CD14-positive monocyte (primary cell): ENCODE measurements around the gene RBM18. TPM values are rescaled to one million over a fixed set of nuclear protein-coding genes. Genes with fewer than 3 reads are reported as not detected.

Experiments
- DNase-seq, 3 donors: peaks; one replicate each; pipeline ENCODE4 v3.0.0-alpha.2; 2011 to 2022
- H2AFZ ChIP-seq: 2 replicates; pipeline ENCODE4 v1.6.0; 2012; ENCODE audit warnings: mild to moderate bottlenecking, low read depth, low read length, inconsistent platforms; ENCODE audit not compliant: insufficient read depth, poor library complexity, severe bottlenecking
- H3K27ac ChIP-seq, 2 donors: 1 replicate in 1 of 2; 2 replicates in 1 of 2; pipeline ENCODE4 v1.5.1; 2012 to 2013; ENCODE audit warnings: low read length in 2 of 2, control low read depth in 1 of 2, inconsistent platforms in 1 of 2, low read depth in 1 of 2, mild to moderate bottlenecking in 1 of 2
- H3K27me3 ChIP-seq, 2 donors: one replicate each; pipeline versions ENCODE4 v1.6.0 to v1.6.1; 2011 to 2013; ENCODE audit warnings: low read length in 2 of 2; ENCODE audit not compliant: control insufficient read depth in 2 of 2, insufficient read depth in 2 of 2
- H3K36me3 ChIP-seq, 2 donors: replicated peaks in 1 of 2; 1 replicate in 1 of 2; 2 replicates in 1 of 2; pipeline versions ENCODE4 v1.5.1 to v1.6.1; 2012 to 2013; ENCODE audit warnings: low read length in 2 of 2, control low read depth in 1 of 2, inconsistent platforms in 1 of 2, mild to moderate bottlenecking in 1 of 2; ENCODE audit not compliant: insufficient read depth in 2 of 2, control insufficient read depth in 1 of 2
- H3K4me1 ChIP-seq, 2 donors: 1 replicate in 1 of 2; 2 replicates in 1 of 2; pipeline versions ENCODE4 v1.5.1 to v1.6.1; 2012 to 2013; ENCODE audit warnings: low read length in 2 of 2, control low read depth in 1 of 2, inconsistent platforms in 1 of 2, mild to moderate bottlenecking in 1 of 2, moderate library complexity in 1 of 2; ENCODE audit not compliant: insufficient read depth in 2 of 2, control insufficient read depth in 1 of 2
- H3K4me2 ChIP-seq: replicated peaks from 2 replicates; pipeline ENCODE3; 2012; ENCODE audit warnings: low read length, moderate library complexity, mild to moderate bottlenecking; ENCODE audit not compliant: poor library complexity, severe bottlenecking; ENCODE audit errors: extremely low read depth
- H3K4me3 ChIP-seq, 3 experiments: fragments of 200-600 bp in 1 of 3; sonication (generic) in 1 of 3; replicated peaks in 1 of 3; 1 replicate in 2 of 3; 2 replicates in 1 of 3; pipeline ENCODE4 v1.5.1; 2011 to 2013; ENCODE audit warnings: low read length in 3 of 3, mild to moderate bottlenecking in 3 of 3, control low read depth in 2 of 3, low read depth in 2 of 3, inconsistent platforms in 1 of 3, moderate library complexity in 1 of 3
- H3K79me2 ChIP-seq: 2 replicates; pipeline ENCODE4 v1.6.0; 2012; ENCODE audit warnings: mild to moderate bottlenecking, control low read depth, inconsistent platforms, low read length, moderate library complexity; ENCODE audit not compliant: insufficient read depth
- H3K9ac ChIP-seq: 2 replicates; pipeline ENCODE4 v1.6.0; 2017; ENCODE audit warnings: low read length, mild to moderate bottlenecking; ENCODE audit not compliant: insufficient read depth, poor library complexity, severe bottlenecking
- H3K9me3 ChIP-seq, 2 donors: replicated peaks in 1 of 2; 1 replicate in 1 of 2; 2 replicates in 1 of 2; pipeline versions ENCODE4 v1.5.1 to v1.6.1; 2012 to 2013; ENCODE audit warnings: low read length in 2 of 2, control low read depth in 1 of 2; ENCODE audit not compliant: control insufficient read depth in 1 of 2, insufficient read depth in 1 of 2
- H4K20me1 ChIP-seq: 2 replicates; pipeline ENCODE4 v1.6.0; 2012; ENCODE audit warnings: mild to moderate bottlenecking, low read length, control low read depth, moderate library complexity; ENCODE audit not compliant: insufficient read depth
- H3K27ac Mint-ChIP-seq, 7 donors: one replicate each; pipeline ENCODE4 v1.8.0; 2020; ENCODE audit warnings: mild to moderate bottlenecking in 7 of 7, mixed read lengths in 7 of 7, moderate library complexity in 6 of 7, inconsistent platforms in 2 of 7
- H3K27me3 Mint-ChIP-seq, 3 donors: one replicate each; pipeline ENCODE4 v1.8.0; 2021 to 2022; ENCODE audit warnings: low read depth in 3 of 3, mild to moderate bottlenecking in 3 of 3, mixed read lengths in 3 of 3, moderate library complexity in 3 of 3, inconsistent platforms in 1 of 3
- H3K36me3 Mint-ChIP-seq, 2 donors: one replicate each; pipeline ENCODE4 v1.8.0; 2020; ENCODE audit warnings: mixed read lengths in 2 of 2, inconsistent platforms in 1 of 2, mild to moderate bottlenecking in 1 of 2
- H3K4me1 Mint-ChIP-seq: one replicate; pipeline ENCODE4 v1.8.0; 2020; ENCODE audit warnings: mild to moderate bottlenecking, mixed read lengths
- H3K4me3 Mint-ChIP-seq, 2 donors: one replicate each; pipeline ENCODE4 v1.8.0; 2020; ENCODE audit warnings: mild to moderate bottlenecking in 2 of 2, mixed read lengths in 2 of 2, moderate library complexity in 1 of 2
- H3K9me3 Mint-ChIP-seq, 7 donors: one replicate each; pipeline ENCODE4 v1.8.0; 2020 to 2022; ENCODE audit warnings: mixed read lengths in 7 of 7, mild to moderate bottlenecking in 6 of 7, moderate library complexity in 6 of 7, inconsistent platforms in 2 of 7
- CTCF ChIP-seq: fragments of 200-600 bp; IDR thresholded peaks from one replicate; pipeline ENCODE4 v1.8.0; 2022; ENCODE audit warnings: antibody characterized with exemption, mild to moderate bottlenecking
- WGBS: methylation state at CpG from one replicate; pipeline ENCODE4 v1.1.5; 2013; ENCODE audit warnings: missing lambda C conversion rate; ENCODE audit not compliant: insufficient coverage; 5-methylcytosine and 5-hydroxymethylcytosine counted together
- intact Hi-C, 2 donors: fragments of 100-400 bp; cut with micrococcal nuclease; formaldehyde crosslinking; loops; one replicate each; pipeline versions ENCODE4 v1.15.0 to v1.15.1; 2023
- polyA plus RNA-seq, 3 donors: library from polyadenylated mRNA; depleted of rRNA in 1 of 3; unstranded in 2 of 3; stranded (reverse) in 1 of 3; fragments of 300-500 nt in 2 of 3; fragments of >200 nt in 1 of 3; fragmentation: Illumina TruSeq in 2 of 3; gene quantifications; 1 replicate in 2 of 3; 2 replicates in 1 of 3; pipeline ENCODE4 v1.2.3, GENCODE V29; 2012 to 2021

The RBM18 gene
- polyA plus RNA-seq, 3 donors = 10.4 to 26.3 (median 25.3) TPM

GRCh38 chr9:122309861-122310260 lies 45.2 kb upstream of the RBM18 start:
- Mint-ChIP-seq H3K27ac (no peak overlapping the region), H3K36me3 (peaks cover 71 to 85% of the 10 kb centered on the region in 2 donors)
- WGBS = 100% methylated on average over 1 of the region's 2 CpGs

GRCh38 chr9:122307925-122308324 lies 43.3 kb upstream of the RBM18 start:
- Histone ChIP-seq H3K27me3 (no peaks in the 10 kb centered on the region), H3K9me3 (no peaks in the 10 kb centered on the region), H3K36me3 (peaks cover 76 to 97% of the 10 kb centered on the region in 2 donors), H4K20me1 (no peaks in the 10 kb centered on the region), H3K4me3 (no peak overlapping the region), H3K79me2 (no peaks in the 10 kb centered on the region), H3K9ac (no peak overlapping the region), H3K27ac (no peak overlapping the region), H3K4me1 (no peaks in the 10 kb centered on the region), H3K4me2 (no peak overlapping the region), H2AFZ (no peak overlapping the region)
- intact Hi-C loops = no loop called here
- no peak for TF ChIP-seq CTCF
- Mint-ChIP-seq H3K36me3 (peaks cover 63 to 85% of the 10 kb centered on the region in 2 donors), H3K9me3 (no peaks in the 10 kb centered on the region), H3K4me1 (no peaks in the 10 kb centered on the region), H3K27me3 (no peaks in the 10 kb centered on the region), H3K4me3 (no peak overlapping the region), H3K27ac (peak overlapping the region in 1 of 7 donors; percentile 6)
- WGBS = no CpG with 5 or more reads among the region's 1 CpG
- no peak for DNase-seq

More at GRCh38 chr9:122309861-122310260, 45.2 kb upstream of the RBM18 start:
- Histone ChIP-seq H3K27ac (no peak overlapping the region), H3K27me3 (no peaks in the 10 kb centered on the region), H3K4me3 (no peak overlapping the region), H3K4me1 (no peaks in the 10 kb centered on the region), H3K9me3 (no peaks in the 10 kb centered on the region), H3K79me2 (no peaks in the 10 kb centered on the region), H2AFZ (no peak overlapping the region), H3K9ac (no peak overlapping the region), H3K4me2 (no peak overlapping the region), H4K20me1 (no peaks in the 10 kb centered on the region), H3K36me3 (peaks cover 80 to 99% of the 10 kb centered on the region in 2 donors)
- Mint-ChIP-seq H3K4me1 (no peaks in the 10 kb centered on the region), H3K27me3 (no peaks in the 10 kb centered on the region), H3K9me3 (no peaks in the 10 kb centered on the region), H3K4me3 (no peak overlapping the region)
- no peak for DNase-seq
- no peak for TF ChIP-seq CTCF
- intact Hi-C loops = no loop called here
